Vagina (tissue), 2 donors: ENCODE data around the gene SRRM3.

Source experiments
- POLR2A ChIP-seq, 2 donors: fragments of 450-650 bp; IDR thresholded peaks; one replicate each; pipeline ENCODE4 v1.6.1; 2017; ENCODE audit warnings: antibody characterized with exemption in 2 of 2, mild to moderate bottlenecking in 2 of 2, moderate library complexity in 2 of 2
- POLR2AphosphoS5 ChIP-seq, 2 donors: sonication (generic); formaldehyde crosslinking; IDR thresholded peaks; one replicate each; pipeline ENCODE4 v1.9.0; 2017; ENCODE audit warnings: antibody characterized with exemption in 2 of 2, mild to moderate bottlenecking in 2 of 2, low read depth in 1 of 2; ENCODE audit not compliant: insufficient read depth in 1 of 2

DNA sequence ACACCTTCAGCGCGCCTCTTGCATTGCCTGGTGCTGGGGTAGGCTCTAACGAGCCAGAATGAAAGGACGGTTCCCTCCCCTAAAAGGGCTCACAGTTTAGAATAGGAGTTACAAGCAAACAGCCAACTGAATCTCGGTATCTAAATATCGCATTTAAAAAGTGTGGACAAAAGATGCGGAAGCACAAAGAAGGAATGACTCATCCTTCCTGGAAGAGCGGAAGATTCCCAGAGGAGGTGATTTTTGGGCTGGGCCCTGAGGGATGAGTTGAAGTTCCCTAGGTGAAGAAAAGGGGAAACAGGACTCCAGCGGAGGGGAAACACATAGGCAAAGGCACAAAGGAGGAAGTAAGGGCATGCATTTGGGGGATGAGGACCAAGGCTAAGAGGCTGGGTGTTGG is 29.9 kb downstream of the SRRM3 start:
- TF ChIP-seq POLR2AphosphoS5 (IDR thresholded peaks at IDR 0.05; ENCODE audit: insufficient read depth in 1 of 2, low read depth in 1 of 2) (no peak), POLR2A (IDR thresholded peaks at IDR 0.05) (no peak)
